ENCODE results near the gene PRR22.

- TF ChIP-seq, protein P1, sequence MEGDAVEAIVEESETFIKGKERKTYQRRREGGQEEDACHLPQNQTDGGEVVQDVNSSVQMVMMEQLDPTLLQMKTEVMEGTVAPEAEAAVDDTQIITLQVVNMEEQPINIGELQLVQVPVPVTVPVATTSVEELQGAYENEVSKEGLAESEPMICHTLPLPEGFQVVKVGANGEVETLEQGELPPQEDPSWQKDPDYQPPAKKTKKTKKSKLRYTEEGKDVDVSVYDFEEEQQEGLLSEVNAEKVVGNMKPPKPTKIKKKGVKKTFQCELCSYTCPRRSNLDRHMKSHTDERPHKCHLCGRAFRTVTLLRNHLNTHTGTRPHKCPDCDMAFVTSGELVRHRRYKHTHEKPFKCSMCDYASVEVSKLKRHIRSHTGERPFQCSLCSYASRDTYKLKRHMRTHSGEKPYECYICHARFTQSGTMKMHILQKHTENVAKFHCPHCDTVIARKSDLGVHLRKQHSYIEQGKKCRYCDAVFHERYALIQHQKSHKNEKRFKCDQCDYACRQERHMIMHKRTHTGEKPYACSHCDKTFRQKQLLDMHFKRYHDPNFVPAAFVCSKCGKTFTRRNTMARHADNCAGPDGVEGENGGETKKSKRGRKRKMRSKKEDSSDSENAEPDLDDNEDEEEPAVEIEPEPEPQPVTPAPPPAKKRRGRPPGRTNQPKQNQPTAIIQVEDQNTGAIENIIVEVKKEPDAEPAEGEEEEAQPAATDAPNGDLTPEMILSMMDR (IDR thresholded peaks at IDR 0.05; ENCODE audit: low read length), result no peak
- TF ChIP-seq EZH2 (optimal IDR thresholded peaks at IDR 0.05; ENCODE audit: low read depth, low read length), result no peak
Observed at GRCh38 chr19:5817218-5817617, 32.7 kb upstream of the PRR22 start.
